ENCODE data around the gene HOXA6.

Gene HOXA6

GRCh38 chr7:27128034-27128433 is 19.5 kb downstream of the HOXA6 start:
- H3K27me3 ChIP-seq (ENCODE audit: insufficient read depth, low read length) = peaks cover 100% of the 10 kb centered on the region
- 19% methylated on average over 2 of the region's 2 CpGs for WGBS
- no peak overlapping the region for H3K27ac ChIP-seq (ENCODE audit: low read depth, low read length)

GRCh38 chr7:27126596-27127327 is 20.8 kb downstream of the HOXA6 start:
- no peak overlapping the region for H3K4me3 ChIP-seq (ENCODE audit: low read length)
- no peaks in the 10 kb centered on the region for H3K9me3 ChIP-seq (ENCODE audit: insufficient read depth, low read depth, low read length)
- no peak overlapping the region for H3K9ac ChIP-seq (ENCODE audit: low read depth, low read length)
- 11% methylated on average over 2 of the region's 3 CpGs for WGBS
- peaks cover 100% of the 10 kb centered on the region for H3K27me3 ChIP-seq (ENCODE audit: insufficient read depth, low read length)
- no peak overlapping the region for H3K27ac ChIP-seq (ENCODE audit: low read depth, low read length)
- H3K36me3 ChIP-seq (ENCODE audit: insufficient read depth, low read length) = no peaks in the 10 kb centered on the region
- no peaks in the 10 kb centered on the region for H3K4me1 ChIP-seq (ENCODE audit: insufficient read depth, low read length)

More at GRCh38 chr7:27128034-27128433, 19.5 kb downstream of the HOXA6 start:
- Histone ChIP-seq H3K4me1 (ENCODE audit: insufficient read depth, low read length) (no peaks in the 10 kb centered on the region), H3K4me3 (ENCODE audit: low read length) (no peak overlapping the region), H3K9me3 (ENCODE audit: insufficient read depth, low read depth, low read length) (no peaks in the 10 kb centered on the region), H3K36me3 (ENCODE audit: insufficient read depth, low read length) (no peaks in the 10 kb centered on the region), H3K9ac (ENCODE audit: low read depth, low read length) (no peak overlapping the region)

- Histone ChIP-seq H3K36me3 (ENCODE audit: insufficient read depth, low read length) (no peaks in the 10 kb centered on the region), H3K9me3 (ENCODE audit: insufficient read depth, low read depth, low read length) (no peaks in the 10 kb centered on the region), H3K27ac (ENCODE audit: low read depth, low read length) (no peak overlapping the region), H3K4me1 (ENCODE audit: insufficient read depth, low read length) (no peaks in the 10 kb centered on the region), H3K4me3 (ENCODE audit: low read length) (no peak overlapping the region), H3K27me3 (ENCODE audit: insufficient read depth, low read length) (peaks cover 100% of the 10 kb centered on the region), H3K9ac (ENCODE audit: low read depth, low read length) (no peak overlapping the region)
- WGBS = 7% methylated on average over 5 of the region's 5 CpGs
Measured at GRCh38 chr7:27125986-27126394, 21.6 kb downstream of the HOXA6 start.

- no peak overlapping the region for H3K4me3 ChIP-seq (ENCODE audit: low read length)
- H3K27me3 ChIP-seq (ENCODE audit: insufficient read depth, low read length) = peaks cover 100% of the 10 kb centered on the region
- no peak overlapping the region for H3K9ac ChIP-seq (ENCODE audit: low read depth, low read length)
- 24% methylated on average over 8 of the region's 8 CpGs for WGBS
- H3K27ac ChIP-seq (ENCODE audit: low read depth, low read length) = no peak overlapping the region
- no peaks in the 10 kb centered on the region for H3K9me3 ChIP-seq (ENCODE audit: insufficient read depth, low read depth, low read length)
- H3K36me3 ChIP-seq (ENCODE audit: insufficient read depth, low read length) = no peaks in the 10 kb centered on the region
- no peaks in the 10 kb centered on the region for H3K4me1 ChIP-seq (ENCODE audit: insufficient read depth, low read length)
Measured at GRCh38 chr7:27124902-27125689, 22.5 kb downstream of the HOXA6 start.

- Histone ChIP-seq H3K4me3 (ENCODE audit: low read length) (no peak overlapping the region), H3K9ac (ENCODE audit: low read depth, low read length) (no peak overlapping the region), H3K27ac (ENCODE audit: low read depth, low read length) (no peak overlapping the region), H3K4me1 (ENCODE audit: insufficient read depth, low read length) (no peaks in the 10 kb centered on the region), H3K27me3 (ENCODE audit: insufficient read depth, low read length) (peaks cover 100% of the 10 kb centered on the region), H3K9me3 (ENCODE audit: insufficient read depth, low read depth, low read length) (no peaks in the 10 kb centered on the region), H3K36me3 (ENCODE audit: insufficient read depth, low read length) (no peaks in the 10 kb centered on the region)
- 3% methylated on average over 43 of the region's 43 CpGs for WGBS
Measured at GRCh38 chr7:27124096-27124901, 23.3 kb downstream of the HOXA6 start.

GRCh38 chr7:27123477-27124053 is 24.0 kb downstream of the HOXA6 start:
- no peaks in the 10 kb centered on the region for H3K4me1 ChIP-seq (ENCODE audit: insufficient read depth, low read length)
- peaks cover 100% of the 10 kb centered on the region for H3K27me3 ChIP-seq (ENCODE audit: insufficient read depth, low read length)
- 9% methylated on average over 23 of the region's 26 CpGs for WGBS
- H3K36me3 ChIP-seq (ENCODE audit: insufficient read depth, low read length) = no peaks in the 10 kb centered on the region
- H3K9ac ChIP-seq (ENCODE audit: low read depth, low read length) = no peak overlapping the region
- no peaks in the 10 kb centered on the region for H3K9me3 ChIP-seq (ENCODE audit: insufficient read depth, low read depth, low read length)
- H3K27ac ChIP-seq (ENCODE audit: low read depth, low read length) = no peak overlapping the region
- H3K4me3 ChIP-seq (ENCODE audit: low read length) = no peak overlapping the region

- Histone ChIP-seq H3K27ac (ENCODE audit: low read depth, low read length) (no peak overlapping the region), H3K27me3 (ENCODE audit: insufficient read depth, low read length) (peaks cover 100% of the 10 kb centered on the region), H3K9me3 (ENCODE audit: insufficient read depth, low read depth, low read length) (no peaks in the 10 kb centered on the region), H3K36me3 (ENCODE audit: insufficient read depth, low read length) (no peaks in the 10 kb centered on the region), H3K9ac (ENCODE audit: low read depth, low read length) (no peak overlapping the region), H3K4me1 (ENCODE audit: insufficient read depth, low read length) (no peaks in the 10 kb centered on the region), H3K4me3 (ENCODE audit: low read length) (no peak overlapping the region)
- WGBS = 5% methylated on average over 14 of the region's 14 CpGs
Measured at GRCh38 chr7:27123007-27123476, 24.5 kb downstream of the HOXA6 start.

GRCh38 chr7:27122077-27122910 is 25.3 kb downstream of the HOXA6 start:
- H3K27ac ChIP-seq (ENCODE audit: low read depth, low read length) = no peak overlapping the region
- no peak overlapping the region for H3K9ac ChIP-seq (ENCODE audit: low read depth, low read length)
- H3K27me3 ChIP-seq (ENCODE audit: insufficient read depth, low read length) = peaks cover 100% of the 10 kb centered on the region
- H3K36me3 ChIP-seq (ENCODE audit: insufficient read depth, low read length) = no peaks in the 10 kb centered on the region
- no peaks in the 10 kb centered on the region for H3K4me1 ChIP-seq (ENCODE audit: insufficient read depth, low read length)
- 2% methylated on average over 41 of the region's 42 CpGs for WGBS
- H3K4me3 ChIP-seq (ENCODE audit: low read length) = no peak overlapping the region
- H3K9me3 ChIP-seq (ENCODE audit: insufficient read depth, low read depth, low read length) = no peaks in the 10 kb centered on the region

- Histone ChIP-seq H3K36me3 (ENCODE audit: insufficient read depth, low read length) (no peaks in the 10 kb centered on the region), H3K27me3 (ENCODE audit: insufficient read depth, low read length) (peaks cover 100% of the 10 kb centered on the region), H3K27ac (ENCODE audit: low read depth, low read length) (no peak overlapping the region), H3K4me1 (ENCODE audit: insufficient read depth, low read length) (no peaks in the 10 kb centered on the region), H3K4me3 (ENCODE audit: low read length) (no peak overlapping the region), H3K9ac (ENCODE audit: low read depth, low read length) (no peak overlapping the region), H3K9me3 (ENCODE audit: insufficient read depth, low read depth, low read length) (no peaks in the 10 kb centered on the region)
- WGBS = 14% methylated on average over 7 of the region's 7 CpGs
Measured at GRCh38 chr7:27121684-27122076, 25.9 kb downstream of the HOXA6 start.

GRCh38 chr7:27119412-27119911 is 28.1 kb downstream of the HOXA6 start:
- peaks cover 5% of the 10 kb centered on the region; the same call in 1 of the 2 replicates for H3K4me1 ChIP-seq (ENCODE audit: insufficient read depth, low read length)
- no peak overlapping the region for H3K4me3 ChIP-seq (ENCODE audit: low read length)

More at GRCh38 chr7:27119412-27119911, 28.1 kb downstream of the HOXA6 start:
- no peak overlapping the region for H3K27ac ChIP-seq (ENCODE audit: low read depth, low read length)
- 36% methylated on average over 1 of the region's 1 CpG for WGBS
- H3K9ac ChIP-seq (ENCODE audit: low read depth, low read length) = no peak overlapping the region
- H3K36me3 ChIP-seq (ENCODE audit: insufficient read depth, low read length) = no peaks in the 10 kb centered on the region
- peaks cover 100% of the 10 kb centered on the region for H3K27me3 ChIP-seq (ENCODE audit: insufficient read depth, low read length)
- H3K9me3 ChIP-seq (ENCODE audit: insufficient read depth, low read depth, low read length) = no peaks in the 10 kb centered on the region
